ENCODE data around the gene ROBO1.
A peak's percentile ranks its signal among the peaks of the same experiment; 100 is the strongest.
"Not testable (repeated sequence)": the region's sequence is repeated elsewhere in the genome, so short reads cannot be mapped to it uniquely, and the experiment has no call there.

The ROBO1 gene

GRCh38 chr3:78724859-78725258 is 1042.9 kb downstream of the ROBO1 start:
- no peak for DNase-seq

- not testable (repeated sequence) for DNase-seq
Measured at GRCh38 chr3:78724364-78724763, 1043.4 kb downstream of the ROBO1 start.

GRCh38 chr3:78721771-78722543 is 1045.8 kb downstream of the ROBO1 start:
- DNase-seq: no peak

- DNase-seq: no peak
Measured at GRCh38 chr3:78718707-78719106, 1049.1 kb downstream of the ROBO1 start.

- DNase-seq: no peak
Measured at GRCh38 chr3:78717041-78717440, 1050.8 kb downstream of the ROBO1 start.

- no peak for DNase-seq
Measured at GRCh38 chr3:78712941-78713340, 1054.9 kb downstream of the ROBO1 start.

GRCh38 chr3:78712270-78712669 is 1055.5 kb downstream of the ROBO1 start:
- no peak for DNase-seq

- no peak for DNase-seq
Measured at GRCh38 chr3:78708565-78709073, 1059.2 kb downstream of the ROBO1 start.

GRCh38 chr3:78707609-78708008 is 1060.2 kb downstream of the ROBO1 start:
- peak; percentile 73 for DNase-seq

GRCh38 chr3:78706906-78707523 is 1060.8 kb downstream of the ROBO1 start:
- peak; percentile 41 for DNase-seq

- DNase-seq: no peak
Measured at GRCh38 chr3:78703944-78704343, 1063.9 kb downstream of the ROBO1 start.

- DNase-seq: no peak
Measured at GRCh38 chr3:78701537-78701936, 1066.3 kb downstream of the ROBO1 start.

GRCh38 chr3:78698431-78698830 is 1069.4 kb downstream of the ROBO1 start:
- DNase-seq: no peak

- no peak for DNase-seq
Measured at GRCh38 chr3:78697426-78697825, 1070.4 kb downstream of the ROBO1 start.

- no peak for DNase-seq
Measured at GRCh38 chr3:78690766-78691165, 1077.0 kb downstream of the ROBO1 start.

GRCh38 chr3:78689378-78689777 is 1078.4 kb downstream of the ROBO1 start:
- peak; percentile 93 for DNase-seq

GRCh38 chr3:78687520-78687919 is 1080.3 kb downstream of the ROBO1 start:
- DNase-seq: no peak

- no peak for DNase-seq
Measured at GRCh38 chr3:78683284-78683683, 1084.5 kb downstream of the ROBO1 start.

GRCh38 chr3:78675119-78675805 is 1092.5 kb downstream of the ROBO1 start:
- DNase-seq: not testable (repeated sequence)

GRCh38 chr3:78670746-78671145 is 1097.1 kb downstream of the ROBO1 start:
- DNase-seq: peak; percentile 31

- DNase-seq: peak; percentile 67
Measured at GRCh38 chr3:78670094-78670493, 1097.7 kb downstream of the ROBO1 start.

- peak; percentile 81 for DNase-seq
Measured at GRCh38 chr3:78668302-78668701, 1099.5 kb downstream of the ROBO1 start.

GRCh38 chr3:78666470-78666800 is 1101.4 kb downstream of the ROBO1 start:
- DNase-seq: no peak
